GM18909 (cell line): Measurements from ENCODE around the gene USH2A.

ENCODE experiments used
- ATAC-seq: cut with Tn5 transposase; IDR thresholded peaks from one replicate; pipeline ENCODE4 v1.9.1; 2021; ENCODE audit warnings: mild to moderate bottlenecking; ENCODE audit not compliant: unreplicated experiment, poor library complexity

USH2A gene

DNA sequence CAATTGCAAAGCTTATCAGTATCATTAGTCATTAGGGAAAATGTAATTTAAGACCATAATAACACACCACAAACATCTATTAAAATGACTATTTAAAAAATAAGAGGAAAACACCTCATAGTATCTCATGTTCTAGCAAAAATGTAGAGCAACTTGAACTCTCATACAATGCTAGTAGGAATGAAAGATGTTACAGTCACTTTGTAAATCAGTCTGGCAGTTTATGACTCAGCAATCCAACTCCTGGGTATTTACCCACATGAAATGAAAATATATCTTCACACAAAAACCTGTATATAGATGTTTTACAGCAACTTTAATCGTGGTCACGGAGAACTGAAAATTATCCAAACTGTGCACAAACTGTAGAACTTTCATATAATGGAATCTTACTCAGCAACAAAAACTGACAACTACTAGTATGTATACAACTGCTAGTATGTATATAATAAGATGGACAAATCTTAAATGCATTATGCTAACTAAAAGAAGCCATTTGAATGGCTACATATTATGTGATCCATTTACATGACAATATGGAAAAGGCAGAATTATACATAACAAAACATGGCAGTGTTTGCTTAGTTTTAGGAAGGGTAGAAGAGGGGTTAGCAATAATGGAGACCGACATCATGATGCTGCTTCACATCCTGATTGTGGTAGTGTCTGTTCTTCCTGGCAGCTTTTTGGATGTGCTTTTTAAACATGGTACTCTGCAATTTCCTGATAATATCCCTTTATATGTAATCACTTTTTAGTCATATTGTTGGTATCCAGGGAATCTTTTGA, 589.1 kb downstream of the USH2A start:
- ATAC-seq, result no peak

DNA sequence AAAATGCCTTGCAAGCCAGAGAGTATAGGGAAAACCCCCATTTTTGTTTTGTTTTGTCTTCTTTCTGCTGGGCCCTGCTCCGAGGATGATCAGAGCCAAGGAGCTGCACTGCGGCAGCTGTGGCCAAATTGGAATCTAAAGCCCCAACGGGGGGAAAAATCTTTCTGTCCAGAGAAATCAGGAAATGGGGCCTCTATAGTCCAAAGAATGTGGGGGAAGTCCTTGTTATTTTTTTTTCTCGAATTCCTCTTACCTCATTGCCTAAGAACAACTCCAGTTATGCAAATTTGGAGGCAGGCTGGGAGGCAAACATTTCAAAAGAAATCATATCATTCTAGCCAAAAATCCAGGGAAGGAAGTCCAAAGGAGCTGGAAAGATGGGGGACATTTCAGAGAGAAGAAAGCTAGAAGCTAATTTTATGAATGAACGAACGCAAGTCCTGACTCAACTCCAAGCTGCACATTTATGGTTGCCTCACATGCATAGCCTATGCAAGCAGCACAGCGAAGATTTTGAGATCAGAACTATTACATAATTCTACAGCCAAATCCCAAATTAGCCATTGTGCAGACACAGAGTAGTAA, 592.9 kb downstream of the USH2A start:
- no peak for ATAC-seq

DNA sequence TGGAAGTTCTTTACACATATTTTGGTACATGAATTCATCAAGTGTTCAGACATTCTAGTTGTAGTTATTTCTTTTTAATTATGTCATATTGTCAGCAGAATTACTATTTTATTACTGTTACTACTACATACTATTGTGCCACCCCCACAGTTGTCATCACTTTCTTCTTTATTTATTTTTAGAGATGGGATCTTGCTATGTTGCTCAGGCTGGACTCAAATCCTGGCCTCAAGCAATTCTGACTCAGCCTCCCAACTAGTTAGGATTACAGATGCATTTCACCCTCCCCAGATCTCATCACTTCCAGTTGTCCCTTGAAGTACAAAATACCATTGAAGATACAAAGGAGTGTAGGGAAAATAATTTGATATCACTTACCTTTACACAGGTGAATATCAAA, 598.2 kb downstream of the USH2A start:
- no peak for ATAC-seq

DNA sequence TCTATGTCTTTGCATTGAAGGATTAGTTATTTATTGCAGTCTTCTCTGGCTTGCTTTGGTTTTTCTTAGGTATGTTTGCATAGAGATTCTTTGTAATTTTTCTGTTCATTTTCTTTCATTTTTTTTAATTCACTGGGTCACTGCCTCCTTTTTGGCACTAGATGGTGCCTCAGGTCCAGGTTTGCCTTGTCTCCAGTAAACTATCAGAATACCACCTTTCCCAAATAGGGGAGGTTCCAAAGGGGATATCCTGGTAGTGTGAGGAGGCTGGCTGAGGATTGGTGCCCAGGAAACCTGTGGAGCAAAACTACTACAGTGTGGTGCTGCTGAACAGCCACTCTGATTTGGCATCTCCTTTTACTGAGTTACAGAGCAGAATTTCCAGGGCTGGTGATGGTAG, 599.0 kb downstream of the USH2A start:
- no peak for ATAC-seq

DNA sequence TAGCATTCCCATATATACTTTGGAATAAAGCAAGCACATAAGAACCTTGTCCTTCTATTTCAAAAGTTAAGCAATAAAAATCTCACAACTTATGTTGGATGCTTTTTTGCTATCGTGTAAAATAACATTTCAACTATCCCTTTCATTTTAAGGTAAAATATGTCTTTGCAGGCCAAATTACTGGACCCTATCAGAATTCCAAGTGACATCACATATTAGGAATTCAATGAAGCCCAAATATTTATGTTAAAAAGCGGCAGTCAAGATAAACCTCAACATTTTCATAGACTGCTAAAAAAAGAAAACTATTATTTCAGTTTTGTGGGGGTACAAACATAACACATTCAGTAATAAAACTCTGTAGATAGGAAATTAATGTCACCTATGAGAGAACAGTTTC, 604.1 kb downstream of the USH2A start:
- no peak for ATAC-seq

DNA sequence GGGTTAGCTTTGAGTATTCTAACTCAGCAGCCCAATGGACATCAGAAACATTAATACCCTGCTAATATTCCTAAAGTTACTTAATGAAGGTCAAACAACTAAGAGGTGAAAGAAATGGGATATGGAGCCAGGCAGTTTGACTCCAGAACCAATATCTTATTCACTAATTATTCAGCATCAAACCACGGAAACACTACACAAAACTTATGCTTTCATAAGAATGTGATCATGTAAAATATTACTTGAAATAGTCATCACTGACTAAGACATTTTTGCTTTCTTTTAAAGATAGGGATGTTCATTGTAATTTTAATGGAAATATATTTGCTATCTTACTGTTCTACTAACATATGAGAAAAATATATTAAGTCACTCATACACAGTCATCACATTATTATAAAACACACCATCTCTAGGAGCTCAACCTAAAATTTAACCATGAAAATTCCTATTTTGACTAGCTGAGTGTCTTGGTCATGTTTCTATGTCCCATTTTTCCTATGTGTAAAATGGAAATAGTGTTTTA, 615.3 kb downstream of the USH2A start:
- ATAC-seq, result no peak

DNA sequence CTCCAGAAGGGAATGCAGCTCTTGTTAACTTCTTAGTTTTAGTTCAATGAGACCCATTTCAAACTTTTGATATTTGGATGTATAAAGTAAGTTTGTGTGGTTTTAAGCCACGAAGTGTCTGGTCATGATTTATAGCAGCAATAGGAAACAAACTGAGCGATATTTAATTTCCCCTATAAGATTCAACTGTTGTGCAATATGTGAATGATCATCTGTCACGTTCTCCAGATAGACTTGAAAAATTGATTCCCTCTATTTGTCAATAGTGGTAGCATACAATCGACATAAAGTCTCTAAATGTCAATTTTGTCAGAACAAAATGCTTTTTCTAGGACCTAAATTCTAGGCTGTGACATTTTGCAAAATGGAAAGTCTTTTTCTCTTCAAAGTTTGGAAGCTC, 616.0 kb downstream of the USH2A start:
- ATAC-seq, result no peak

DNA sequence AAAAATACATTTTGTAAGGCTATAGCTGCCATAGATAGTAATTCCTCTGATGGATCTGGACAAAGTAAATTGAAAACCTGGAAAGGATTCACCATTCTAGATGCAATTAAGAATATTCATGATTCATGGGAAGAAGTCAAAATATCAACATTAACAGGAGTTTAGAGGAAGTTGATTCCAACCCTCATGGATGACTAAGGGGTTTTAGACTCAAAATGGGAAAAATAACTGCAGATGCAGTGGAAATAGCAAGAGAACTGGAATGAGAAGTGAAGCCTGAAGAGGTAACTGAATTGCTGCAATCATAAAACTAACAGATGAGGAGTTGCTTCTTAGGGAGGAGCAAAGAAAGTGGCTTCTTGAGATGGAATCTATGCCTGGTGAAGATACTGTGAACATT, 625.4 kb downstream of the USH2A start:
- no peak for ATAC-seq

DNA sequence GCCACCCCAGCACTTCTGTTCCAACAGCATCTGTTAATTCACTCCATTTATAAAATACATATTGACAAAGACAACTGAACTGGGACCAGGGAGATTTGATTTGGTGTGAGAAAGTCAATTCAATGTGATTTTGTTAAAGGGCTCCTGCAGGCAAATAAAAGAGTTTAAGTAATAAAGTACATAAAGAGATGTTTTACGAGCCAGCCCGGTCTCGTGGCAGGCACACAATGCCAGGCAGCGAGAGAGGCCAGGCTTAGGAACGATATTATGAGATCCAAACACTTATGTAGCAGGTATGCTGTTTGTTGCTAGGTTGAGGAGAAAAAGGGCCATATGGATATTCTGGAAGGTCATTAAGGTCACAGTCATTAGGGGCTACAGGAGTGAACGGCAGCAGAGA, 629.1 kb downstream of the USH2A start:
- no peak for ATAC-seq

DNA sequence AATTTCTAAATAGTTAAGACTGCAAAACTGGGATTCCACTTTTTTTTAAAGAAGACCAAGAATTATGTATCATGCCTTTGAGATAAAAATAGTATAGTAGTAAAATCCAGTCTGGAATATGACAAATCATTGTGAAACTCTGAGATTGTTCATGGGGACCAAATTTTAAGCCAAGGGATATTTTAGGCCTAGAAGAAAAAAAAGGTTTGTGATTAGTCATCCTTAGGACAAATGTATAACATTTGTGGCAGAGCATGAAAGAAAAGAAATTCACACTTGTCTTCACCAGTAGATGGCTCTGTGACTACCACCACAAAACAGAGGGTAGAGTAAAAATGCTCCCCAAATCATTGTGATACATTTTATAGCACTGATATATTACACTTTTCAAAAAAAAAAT, 630.1 kb downstream of the USH2A start:
- ATAC-seq, result no peak

DNA sequence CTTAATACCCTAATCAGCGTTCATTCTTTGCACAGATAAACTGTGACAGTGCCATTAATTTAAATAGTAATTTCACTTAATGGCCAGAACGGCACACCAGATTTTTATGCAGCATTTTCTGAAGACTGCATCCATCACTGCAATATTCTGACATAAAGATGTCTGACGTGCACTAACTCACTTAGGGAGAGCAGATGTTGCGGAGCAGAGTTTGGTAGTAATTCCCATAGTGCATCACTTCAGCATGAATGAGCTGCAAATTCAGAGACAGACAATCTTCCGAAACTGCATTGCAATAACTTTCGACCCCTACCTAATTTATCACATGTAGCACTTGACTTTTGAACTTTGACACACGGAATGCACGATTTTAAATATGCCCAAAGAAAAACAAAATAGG, 630.8 kb downstream of the USH2A start:
- no peak for ATAC-seq

DNA sequence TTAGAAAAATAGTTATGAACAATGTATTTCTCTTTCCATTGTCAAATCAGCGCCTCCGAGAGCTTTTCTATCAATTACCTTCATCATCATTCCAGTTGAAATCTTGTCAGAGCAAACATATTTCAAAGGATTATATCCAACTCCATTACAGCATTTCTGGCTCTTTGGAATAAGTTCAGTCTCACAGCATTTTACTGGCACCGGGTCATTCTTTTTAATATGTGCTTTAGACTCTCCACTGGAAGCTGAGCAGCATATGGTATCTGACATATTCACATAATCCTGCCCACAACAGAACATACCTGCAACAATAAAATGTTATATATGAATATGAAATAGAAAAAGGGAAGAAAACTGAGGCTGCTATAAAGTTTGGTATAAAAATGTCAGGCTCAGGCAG, 633.3 kb downstream of the USH2A start:
- no peak for ATAC-seq

DNA sequence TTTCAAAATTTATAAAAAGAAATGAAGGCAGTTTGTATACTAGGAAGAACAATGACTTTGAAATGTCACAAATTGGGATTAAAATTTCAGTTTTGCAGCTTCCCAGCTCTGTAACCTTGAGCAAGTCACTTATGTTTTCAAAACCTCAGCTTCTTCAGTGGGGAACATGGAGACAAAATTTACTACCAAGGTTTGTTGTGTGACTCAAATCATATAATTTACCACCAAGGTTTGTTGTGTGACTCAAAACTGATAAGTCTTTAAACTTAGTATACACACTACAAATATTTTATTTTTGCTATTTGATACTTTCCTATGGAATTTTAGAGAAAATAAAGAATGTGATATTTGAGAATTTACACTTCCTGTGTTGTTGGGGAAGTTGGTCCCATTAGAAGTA, 636.3 kb downstream of the USH2A start:
- ATAC-seq, result no peak

DNA sequence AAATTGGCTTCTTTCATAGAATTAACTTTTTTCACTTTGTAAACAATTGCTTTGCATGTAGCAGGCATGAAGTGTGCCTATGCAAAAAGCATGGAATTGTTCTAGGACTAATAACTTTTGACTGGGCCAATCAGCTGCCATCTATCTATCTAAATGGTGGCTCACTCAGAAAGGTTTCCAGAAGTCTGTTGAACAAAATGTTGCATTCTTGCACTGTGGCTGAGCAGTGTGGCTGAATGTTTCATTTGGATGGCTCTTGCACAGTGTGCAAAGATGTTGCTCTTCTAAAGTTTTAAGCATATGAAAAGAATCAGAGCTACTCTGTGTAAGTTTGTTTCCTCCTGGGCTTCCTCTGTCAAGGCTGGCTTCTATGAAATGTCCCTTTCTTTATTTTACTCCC, 642.6 kb downstream of the USH2A start:
- ATAC-seq, result no peak

DNA sequence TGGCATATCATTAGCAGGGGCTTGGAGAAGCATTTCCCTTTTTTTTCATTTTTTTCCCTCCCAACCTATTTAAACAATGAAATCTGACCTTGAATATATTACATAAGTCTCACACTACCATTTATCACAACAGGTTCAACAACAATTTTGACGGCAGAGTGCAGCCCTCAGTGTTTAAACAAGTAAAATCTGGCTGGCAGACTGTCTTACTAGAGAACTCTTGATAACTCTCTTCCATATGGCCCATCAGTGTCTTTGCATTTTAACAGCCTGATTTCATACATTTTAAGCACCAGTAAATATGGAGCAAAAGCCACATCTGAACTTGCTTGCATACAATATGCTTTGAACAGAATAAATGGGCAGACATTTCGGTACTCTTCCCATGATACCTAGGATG, 643.1 kb downstream of the USH2A start:
- ATAC-seq, result no peak

DNA sequence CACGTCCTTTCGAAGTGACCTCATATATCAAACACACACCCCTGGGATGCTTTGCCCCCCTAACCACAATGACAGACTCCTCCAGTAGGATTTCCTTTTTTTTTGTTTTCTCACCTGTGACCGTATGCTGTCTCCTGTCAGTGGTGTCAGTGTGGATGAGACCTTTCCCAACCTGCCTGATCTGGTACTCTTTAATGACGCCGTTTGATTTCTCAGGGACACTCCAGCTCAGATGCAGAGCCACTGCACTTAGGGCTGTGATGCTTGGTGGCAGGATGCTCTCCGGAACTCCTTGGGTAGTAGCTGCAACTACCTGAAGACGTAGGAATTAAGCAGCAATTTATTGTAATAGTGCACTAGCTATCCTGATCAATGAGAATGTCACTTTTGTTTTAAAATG, 643.5 kb downstream of the USH2A start:
- no peak for ATAC-seq

DNA sequence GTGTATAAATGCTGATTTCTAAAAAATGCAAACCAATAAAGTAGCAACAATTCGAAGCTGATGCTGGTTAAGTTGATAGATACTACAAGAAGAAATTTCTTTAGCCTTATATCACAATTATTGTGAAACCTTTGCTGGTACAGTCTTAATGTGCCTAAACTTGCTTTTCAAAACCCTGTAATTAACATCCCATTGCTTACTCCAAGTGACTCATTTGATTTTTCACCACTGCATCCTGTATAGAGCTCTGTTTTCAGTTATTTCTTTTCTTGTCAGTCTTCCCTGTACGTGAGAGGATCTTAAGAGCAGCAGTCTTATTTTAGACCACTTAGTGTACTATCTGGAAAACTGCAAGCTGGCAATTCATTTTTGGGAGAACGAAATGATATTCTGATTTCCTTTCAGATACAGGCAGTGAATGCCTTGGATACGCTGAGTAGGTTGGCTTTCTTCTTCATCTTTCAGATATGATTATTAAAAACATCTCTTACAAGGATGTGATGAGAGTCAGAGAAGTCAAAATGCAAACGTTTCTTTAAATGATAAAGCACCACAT, 645.8 kb downstream of the USH2A start:
- no peak for ATAC-seq

DNA sequence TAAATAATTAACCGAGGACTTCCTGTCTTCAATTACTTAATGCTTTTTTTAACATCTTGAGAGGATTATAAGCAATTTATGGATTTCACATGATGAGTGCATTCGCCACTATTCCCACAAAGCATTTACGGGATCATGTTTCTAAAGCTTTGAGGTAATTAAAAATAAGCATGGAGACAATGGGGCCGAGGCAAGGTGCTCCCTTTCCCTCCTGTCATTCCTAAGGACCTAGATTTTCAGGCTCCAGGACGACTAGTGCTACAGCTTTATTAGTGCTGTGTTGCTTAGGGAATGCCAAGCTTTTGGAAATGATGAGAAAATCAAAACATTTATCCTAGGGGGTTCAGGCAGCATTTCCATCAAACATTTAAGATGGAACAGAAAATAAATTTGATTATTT, 646.9 kb downstream of the USH2A start:
- ATAC-seq, result no peak

DNA sequence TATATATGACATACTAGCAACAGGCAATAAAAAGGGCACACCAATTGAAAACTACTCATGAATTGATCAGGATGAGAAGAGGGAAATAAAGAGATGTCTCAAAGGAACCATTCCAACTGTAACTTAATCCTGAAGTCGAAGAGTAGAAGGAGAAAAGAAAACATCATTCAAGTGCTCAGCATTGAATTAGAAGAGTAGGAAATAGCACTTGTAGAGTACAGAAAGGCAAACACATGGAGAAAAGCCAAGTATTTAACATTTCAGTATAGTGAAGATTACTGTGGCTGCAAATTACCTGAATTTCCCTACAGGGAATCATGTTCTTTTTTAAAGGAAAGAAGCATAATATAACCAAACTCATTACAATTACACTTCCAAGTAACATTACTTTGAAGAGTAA, 651.1 kb downstream of the USH2A start:
- no peak for ATAC-seq

DNA sequence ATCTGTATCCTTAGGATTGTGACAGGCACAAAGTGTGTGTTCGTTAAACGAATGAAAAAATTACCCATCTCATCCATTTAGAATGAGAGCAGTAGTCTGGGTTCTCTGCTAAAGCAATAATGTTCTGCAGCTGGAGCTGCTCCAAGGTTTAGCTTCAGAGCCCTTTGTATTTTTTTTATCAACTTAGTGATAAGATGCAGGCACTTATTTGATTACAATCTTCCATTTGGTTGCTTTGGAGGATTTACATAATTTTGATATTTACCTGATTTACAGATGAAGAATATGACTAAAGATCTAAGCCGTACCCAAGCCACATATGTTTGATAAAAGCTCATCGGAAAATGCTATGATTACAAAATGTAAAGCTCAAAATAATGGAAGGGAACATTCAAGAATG, 654.9 kb downstream of the USH2A start:
- no peak for ATAC-seq

DNA sequence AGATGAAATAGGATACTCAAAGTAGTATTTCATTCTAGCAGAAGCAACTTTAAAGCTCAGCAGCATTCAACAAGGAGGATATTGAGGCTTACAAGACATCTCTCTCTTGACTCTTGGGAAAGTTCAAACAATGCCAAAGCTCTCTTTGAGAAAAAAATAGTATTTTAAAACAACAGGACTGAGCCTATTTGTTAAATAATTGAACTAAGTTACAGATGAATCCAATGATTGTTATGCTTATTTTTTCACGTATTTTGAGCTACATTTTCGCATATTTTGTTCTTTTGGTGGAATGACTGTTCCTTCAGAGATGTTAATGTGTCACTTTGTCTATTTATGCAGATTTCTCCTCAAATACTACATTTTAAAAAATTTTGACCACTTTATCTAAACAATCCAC, 655.5 kb downstream of the USH2A start:
- no peak for ATAC-seq

DNA sequence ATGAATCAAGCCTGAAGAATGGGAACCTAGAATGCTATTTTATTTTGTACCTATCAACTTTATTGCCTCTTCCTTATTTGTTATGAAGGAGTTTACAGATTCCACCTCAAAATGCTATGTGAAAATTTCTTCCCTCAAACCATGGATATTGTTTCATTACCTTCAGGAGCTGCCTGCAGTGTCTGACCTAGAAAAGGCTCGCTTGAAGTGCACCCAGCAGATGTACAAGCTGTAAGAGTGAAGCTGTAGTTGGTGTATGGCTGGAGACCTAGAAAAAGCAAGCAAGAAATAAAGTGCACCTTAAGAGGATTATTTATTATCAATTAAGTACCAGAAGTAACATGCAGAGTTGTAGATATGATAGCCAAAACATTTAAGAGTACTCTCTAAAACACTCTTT, 656.7 kb downstream of the USH2A start:
- ATAC-seq, result no peak
